Measurements from ENCODE around the gene C3.
"Not testable (repeated sequence)": the region's sequence is repeated elsewhere in the genome, so short reads cannot be mapped to it uniquely, and the experiment has no call there.

Gene C3

DNA sequence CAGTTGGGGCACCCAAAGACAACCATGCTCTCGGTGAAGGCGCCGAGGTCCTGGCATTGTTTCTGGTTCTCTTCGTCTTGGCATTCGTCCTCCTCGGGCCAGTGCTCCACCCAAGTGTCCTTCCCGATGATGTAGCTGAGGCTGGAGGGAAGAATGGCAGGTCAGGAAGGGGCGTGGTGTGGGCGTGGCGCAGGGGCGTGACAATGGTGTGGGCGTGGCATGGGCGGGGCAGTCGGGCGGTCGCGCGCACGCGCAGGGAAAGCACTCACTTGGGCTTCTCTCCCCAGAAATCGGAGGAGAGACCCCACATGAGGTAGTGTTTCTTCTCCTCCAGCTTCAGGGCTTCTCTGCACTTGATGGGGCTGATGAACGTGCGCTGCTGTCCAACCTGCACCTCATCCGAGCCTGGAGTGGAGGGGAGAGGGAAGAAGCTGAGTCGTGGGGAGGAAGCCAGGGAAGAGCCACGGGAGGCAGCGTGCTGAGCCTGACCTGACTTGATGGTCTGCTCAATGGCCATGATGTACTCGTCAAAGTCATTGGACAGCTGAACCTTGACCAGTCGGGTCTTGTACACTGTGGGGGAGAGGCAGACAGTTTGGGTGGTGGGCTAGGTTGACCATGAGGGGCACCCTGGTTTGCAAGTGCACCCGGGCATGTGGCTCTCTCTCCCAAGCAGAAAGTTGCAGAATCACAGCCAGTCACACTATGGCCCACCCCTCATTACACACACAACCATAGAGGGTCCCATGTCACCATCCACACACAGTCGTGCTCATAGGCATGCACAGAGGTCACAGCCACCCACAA, 42.4 kb downstream of the C3 start:
- no peak for TF ChIP-seq ZFX (IDR thresholded peaks at IDR 0.05; ENCODE audit: borderline replicate concordance)
- TF ChIP-seq, protein P1, sequence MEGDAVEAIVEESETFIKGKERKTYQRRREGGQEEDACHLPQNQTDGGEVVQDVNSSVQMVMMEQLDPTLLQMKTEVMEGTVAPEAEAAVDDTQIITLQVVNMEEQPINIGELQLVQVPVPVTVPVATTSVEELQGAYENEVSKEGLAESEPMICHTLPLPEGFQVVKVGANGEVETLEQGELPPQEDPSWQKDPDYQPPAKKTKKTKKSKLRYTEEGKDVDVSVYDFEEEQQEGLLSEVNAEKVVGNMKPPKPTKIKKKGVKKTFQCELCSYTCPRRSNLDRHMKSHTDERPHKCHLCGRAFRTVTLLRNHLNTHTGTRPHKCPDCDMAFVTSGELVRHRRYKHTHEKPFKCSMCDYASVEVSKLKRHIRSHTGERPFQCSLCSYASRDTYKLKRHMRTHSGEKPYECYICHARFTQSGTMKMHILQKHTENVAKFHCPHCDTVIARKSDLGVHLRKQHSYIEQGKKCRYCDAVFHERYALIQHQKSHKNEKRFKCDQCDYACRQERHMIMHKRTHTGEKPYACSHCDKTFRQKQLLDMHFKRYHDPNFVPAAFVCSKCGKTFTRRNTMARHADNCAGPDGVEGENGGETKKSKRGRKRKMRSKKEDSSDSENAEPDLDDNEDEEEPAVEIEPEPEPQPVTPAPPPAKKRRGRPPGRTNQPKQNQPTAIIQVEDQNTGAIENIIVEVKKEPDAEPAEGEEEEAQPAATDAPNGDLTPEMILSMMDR (IDR thresholded peaks at IDR 0.05) = no peak
- no peak overlapping the region for H3K27ac ChIP-seq

DNA sequence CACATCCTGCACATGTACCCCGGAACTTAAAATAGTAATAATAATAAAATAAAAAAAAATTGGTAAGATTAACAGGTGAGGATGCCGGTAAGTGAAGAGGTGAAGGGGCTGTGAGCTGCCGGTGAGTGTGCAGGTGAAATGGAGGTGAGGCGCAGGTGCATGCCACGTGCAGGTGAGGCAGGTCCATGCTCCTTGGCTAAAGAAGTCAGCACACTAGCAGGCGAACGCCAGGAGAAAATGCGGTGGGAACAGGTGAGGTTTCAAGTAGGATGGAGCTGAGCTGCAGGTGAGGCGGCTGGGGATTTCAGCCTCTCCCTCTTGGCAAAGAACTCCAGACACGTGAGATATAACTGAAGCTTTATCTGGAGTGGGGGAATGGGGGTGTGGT, 43.0 kb downstream of the C3 start:
- TF ChIP-seq, protein P1 (IDR thresholded peaks at IDR 0.05) = no peak
- no peak for TF ChIP-seq ZFX (IDR thresholded peaks at IDR 0.05; ENCODE audit: borderline replicate concordance)
- H3K27ac ChIP-seq = no peak overlapping the region

DNA sequence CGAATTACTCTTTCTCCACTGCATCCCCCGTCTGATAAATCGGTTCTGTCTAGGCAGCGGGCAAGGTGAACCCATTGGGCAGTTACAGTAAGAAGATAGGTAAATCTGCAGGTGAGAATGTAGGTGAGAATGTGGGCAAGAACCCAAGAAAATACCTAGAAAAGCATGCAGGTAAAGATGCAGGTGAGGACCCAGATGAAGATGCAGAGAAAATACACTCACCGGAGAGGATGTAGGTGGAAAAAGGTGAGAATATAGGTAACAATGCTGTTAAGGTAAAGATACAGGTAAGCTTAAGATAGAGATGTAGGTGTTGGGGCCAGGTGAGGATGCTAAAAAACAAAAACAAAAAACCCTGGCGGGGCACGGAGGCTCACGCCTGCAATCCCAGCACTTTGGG, 44.2 kb downstream of the C3 start:
- H3K27ac ChIP-seq = no peak overlapping the region
- TF ChIP-seq ZFX (IDR thresholded peaks at IDR 0.05; ENCODE audit: borderline replicate concordance) = no peak
- TF ChIP-seq, protein P1 (IDR thresholded peaks at IDR 0.05) = no peak

DNA sequence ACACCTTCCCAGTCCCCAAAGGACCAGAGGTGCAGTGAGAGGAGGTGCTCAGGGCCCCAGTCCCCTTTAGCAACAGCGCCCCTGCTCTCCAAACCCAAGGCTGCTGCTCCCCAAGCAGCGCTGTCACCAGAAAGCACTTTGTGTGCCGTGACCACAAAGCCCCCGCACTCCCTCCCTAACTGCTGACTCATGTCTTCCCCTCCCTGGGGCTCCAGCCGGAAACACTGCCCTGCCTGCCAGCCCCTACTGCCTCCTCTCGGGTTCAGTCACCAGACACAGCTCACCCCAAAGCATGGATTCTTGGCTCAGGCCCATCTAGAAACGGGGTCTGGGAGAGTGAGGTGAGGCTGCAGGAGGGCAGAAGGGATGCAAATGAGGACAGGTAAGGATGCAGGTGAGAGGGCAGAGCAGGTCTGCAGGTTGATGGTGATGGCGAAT, 45.6 kb downstream of the C3 start:
- no peak overlapping the region for H3K27ac ChIP-seq
- TF ChIP-seq, protein P1 (IDR thresholded peaks at IDR 0.05) = no peak
- no peak for TF ChIP-seq ZFX (IDR thresholded peaks at IDR 0.05; ENCODE audit: borderline replicate concordance)

DNA sequence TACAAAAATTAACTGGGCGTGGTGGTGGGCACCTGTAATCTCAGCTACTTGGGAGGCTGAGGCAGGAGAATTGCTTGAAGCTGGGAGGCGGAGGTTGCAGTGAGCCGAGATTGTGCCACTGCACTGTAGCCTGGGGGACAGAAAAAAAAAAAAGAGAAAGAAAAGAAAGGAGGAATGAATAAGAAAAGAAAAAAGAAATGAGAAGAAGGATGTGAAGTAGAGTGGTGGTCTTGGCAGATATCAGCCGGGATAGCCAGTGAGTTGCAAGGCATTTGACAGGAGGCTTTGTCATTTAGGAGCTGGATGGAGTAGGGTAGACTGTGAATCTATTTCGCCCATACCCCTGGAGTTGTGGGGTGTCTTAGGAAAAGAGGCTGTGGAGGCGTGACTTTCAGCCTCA, 46.0 kb downstream of the C3 start:
- H3K27ac ChIP-seq = not testable (repeated sequence)

DNA sequence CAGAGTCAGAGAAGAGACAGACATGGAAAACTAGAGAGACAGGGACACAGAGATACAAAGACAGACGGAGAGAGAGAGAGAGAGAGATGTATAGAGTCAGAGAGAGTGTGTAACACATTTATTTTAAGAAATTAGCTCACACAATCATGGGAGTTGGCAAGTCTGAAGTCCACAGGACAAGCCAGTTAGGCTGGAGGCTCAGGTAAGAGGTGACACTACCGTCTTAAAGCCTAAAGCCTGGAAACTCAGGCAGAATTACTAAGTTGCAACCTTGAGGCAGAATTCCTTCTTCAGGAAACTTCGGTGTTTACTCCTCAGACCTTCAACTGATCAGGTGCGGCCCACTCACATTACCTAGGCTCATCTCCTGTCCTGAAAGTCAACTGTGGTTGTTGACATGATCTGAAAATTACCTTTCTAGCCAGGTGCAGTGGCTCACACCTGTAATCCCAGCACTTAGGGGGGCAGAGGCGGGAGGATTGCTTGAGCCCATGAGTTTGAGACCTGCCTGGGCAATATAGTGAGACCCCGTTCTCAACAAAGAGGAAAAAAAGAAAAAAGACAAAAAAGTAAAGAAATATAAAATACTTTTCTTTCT, 47.7 kb downstream of the C3 start:
- no peak overlapping the region for H3K27ac ChIP-seq
- TF ChIP-seq, protein P1 (IDR thresholded peaks at IDR 0.05) = no peak
- TF ChIP-seq ZFX (IDR thresholded peaks at IDR 0.05; ENCODE audit: borderline replicate concordance) = no peak

DNA sequence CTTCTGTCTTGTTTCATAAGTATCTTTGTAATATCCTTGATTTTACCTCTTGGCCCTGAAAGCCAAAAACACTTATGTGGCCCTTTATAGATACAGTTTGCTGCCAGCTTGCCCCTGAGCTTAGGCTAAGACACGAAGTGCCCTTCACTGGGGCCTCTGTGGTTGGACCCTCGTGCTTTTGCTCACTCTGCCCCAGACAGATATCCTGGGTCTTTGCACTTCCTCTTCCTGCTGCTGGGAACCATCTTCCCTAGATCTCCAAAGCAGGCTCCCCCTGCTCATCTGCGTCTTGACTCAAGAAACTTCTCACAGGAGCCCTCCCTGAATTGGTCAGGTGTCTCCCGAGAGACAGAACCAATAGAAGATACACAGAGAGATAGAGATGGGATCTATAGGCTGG, 48.5 kb downstream of the C3 start:
- H3K27ac ChIP-seq = no peak overlapping the region
- TF ChIP-seq, protein P1 (IDR thresholded peaks at IDR 0.05) = no peak
- TF ChIP-seq ZFX (IDR thresholded peaks at IDR 0.05; ENCODE audit: borderline replicate concordance) = no peak

Data from 22Rv1 (cell line).